Measurements from ENCODE around the gene RAB27A.
"Not testable (repeated sequence)": the region's sequence is repeated elsewhere in the genome, so short reads cannot be mapped to it uniquely, and the experiment has no call there.

RAB27A gene

GRCh38 chr15:55281517-55282228 is 7.9 kb downstream of the RAB27A start:
- no peak for DNase-seq (ENCODE audit: low read depth in 3 of 3)

- not testable (repeated sequence) for DNase-seq (ENCODE audit: low read depth in 3 of 3)
Measured at GRCh38 chr15:55280589-55280988, 9.0 kb downstream of the RAB27A start.

- peak in 2 of 3 donors; percentile 27 to 49 for DNase-seq (ENCODE audit: low read depth in 3 of 3)
Measured at GRCh38 chr15:55279746-55280351, 9.8 kb downstream of the RAB27A start.

- no peak for DNase-seq (ENCODE audit: low read depth in 3 of 3)
Measured at GRCh38 chr15:55279100-55279745, 10.4 kb downstream of the RAB27A start.

GRCh38 chr15:55277715-55278114 is 11.9 kb downstream of the RAB27A start:
- DNase-seq (ENCODE audit: low read depth in 3 of 3) = no peak

- DNase-seq (ENCODE audit: low read depth in 3 of 3) = peak in 2 of 3 donors; percentile 31 to 51
Measured at GRCh38 chr15:55277116-55277564, 12.5 kb downstream of the RAB27A start.

- DNase-seq (ENCODE audit: low read depth in 3 of 3) = no peak
Measured at GRCh38 chr15:55276324-55276723, 13.3 kb downstream of the RAB27A start.

- DNase-seq (ENCODE audit: low read depth in 3 of 3) = no peak
Measured at GRCh38 chr15:55270291-55270690, 19.3 kb downstream of the RAB27A start.

- no peak for DNase-seq (ENCODE audit: low read depth in 3 of 3)
Measured at GRCh38 chr15:55268176-55268695, 21.4 kb downstream of the RAB27A start.

- DNase-seq (ENCODE audit: low read depth in 3 of 3) = peak in 1 of 3 donors; percentile 37
Measured at GRCh38 chr15:55267401-55268175, 22.0 kb downstream of the RAB27A start.

GRCh38 chr15:55266547-55266946 is 23.1 kb downstream of the RAB27A start:
- no peak for DNase-seq (ENCODE audit: low read depth in 3 of 3)

- no peak for DNase-seq (ENCODE audit: low read depth in 3 of 3)
Measured at GRCh38 chr15:55260562-55261131, 29.0 kb downstream of the RAB27A start.

GRCh38 chr15:55257938-55258337 is 31.7 kb downstream of the RAB27A start:
- no peak for DNase-seq (ENCODE audit: low read depth in 3 of 3)

- no peak for DNase-seq (ENCODE audit: low read depth in 3 of 3)
Measured at GRCh38 chr15:55257012-55257670, 32.5 kb downstream of the RAB27A start.

- DNase-seq (ENCODE audit: low read depth in 3 of 3) = no peak
Measured at GRCh38 chr15:55256281-55257011, 33.2 kb downstream of the RAB27A start.

GRCh38 chr15:55255714-55256113 is 33.9 kb downstream of the RAB27A start:
- no peak for DNase-seq (ENCODE audit: low read depth in 3 of 3)

GRCh38 chr15:55254916-55255679 is 34.5 kb downstream of the RAB27A start:
- DNase-seq (ENCODE audit: low read depth in 3 of 3) = no peak

- DNase-seq (ENCODE audit: low read depth in 3 of 3) = no peak
Measured at GRCh38 chr15:55253580-55253979, 36.0 kb downstream of the RAB27A start.

- DNase-seq (ENCODE audit: low read depth in 3 of 3) = not testable (repeated sequence)
Measured at GRCh38 chr15:55252201-55252600, 37.4 kb downstream of the RAB27A start.
